ENCODE data around the gene RNF113B. TPM values are rescaled to one million over a fixed set of nuclear protein-coding genes. Genes with fewer than 3 reads are reported as not detected.

The RNF113B gene
- total RNA-seq, 1 experiment from 2014 or later = not detected

- DNase-seq = peak; percentile 38 to 65
- peaks cover 4% of the 10 kb centered on the region for H3K36me3 ChIP-seq
- H3K27ac ChIP-seq = no peak overlapping the region
Measured at GRCh38 chr13:98144801-98145350, 32.2 kb downstream of the RNF113B start.

GRCh38 chr13:98144027-98144741 is 32.9 kb downstream of the RNF113B start:
- Histone ChIP-seq H3K4me3 (peak overlapping the region; percentile 93), H3K9me3 (replicated peaks) (no peaks in the 10 kb centered on the region), H3K27me3 (no peaks in the 10 kb centered on the region), H3K36me3 (peaks cover 2% of the 10 kb centered on the region), H3K27ac (peak overlapping the region; percentile 20), H3K4me1 (peaks cover 11% of the 10 kb centered on the region)
- DNase-seq = peak; percentile 31 to 44

More at GRCh38 chr13:98144801-98145350, 32.2 kb downstream of the RNF113B start:
- H3K9me3 ChIP-seq (replicated peaks) = no peaks in the 10 kb centered on the region
- H3K27me3 ChIP-seq = no peaks in the 10 kb centered on the region
- H3K4me3 ChIP-seq = peak overlapping the region; percentile 93
- H3K4me1 ChIP-seq = peaks cover 11% of the 10 kb centered on the region

- H3K36me3 ChIP-seq = no peaks in the 10 kb centered on the region
- peak overlapping the region; percentile 20; the same call in 1 of the 2 replicates for H3K27ac ChIP-seq
- peak overlapping the region; percentile 93 for H3K4me3 ChIP-seq
- DNase-seq = peak; percentile 14 to 22
- H3K27me3 ChIP-seq = no peaks in the 10 kb centered on the region
- no peaks in the 10 kb centered on the region for H3K9me3 ChIP-seq (replicated peaks)
- H3K4me1 ChIP-seq = peaks cover 11% of the 10 kb centered on the region
Measured at GRCh38 chr13:98143601-98144026, 33.5 kb downstream of the RNF113B start.

GRCh38 chr13:98143157-98143553 is 33.9 kb downstream of the RNF113B start:
- Histone ChIP-seq H3K36me3 (no peaks in the 10 kb centered on the region), H3K27me3 (no peaks in the 10 kb centered on the region), H3K4me1 (peaks cover 11% of the 10 kb centered on the region), H3K27ac (no peak overlapping the region), H3K4me3 (peak overlapping the region; percentile 93), H3K9me3 (replicated peaks) (no peaks in the 10 kb centered on the region)
- DNase-seq = peak in 1 of 2 experiments; percentile 49

GRCh38 chr13:98142380-98143156 is 34.5 kb downstream of the RNF113B start, which contains the start of gene FARP1:
FARP1 (plus strand) TSS chr13:98143094; CDS start chr13:98213243, 70,149 bp downstream.
- Histone ChIP-seq H3K27me3 (no peaks in the 10 kb centered on the region), H3K27ac (peak within 1 kb of the TSS; percentile 20), H3K9me3 (replicated peaks) (no peaks in the 10 kb centered on the region), H3K4me1 (peaks cover 11% of the 10 kb centered on the region), H3K4me3 (peak within 1 kb of the TSS; percentile 93), H3K36me3 (no peaks in the 10 kb centered on the region)
- DNase-seq = peak; percentile 72 to 83

- H3K9me3 ChIP-seq (replicated peaks) = no peaks in the 10 kb centered on the region
- H3K4me1 ChIP-seq = peaks cover 11% of the 10 kb centered on the region
- no peaks in the 10 kb centered on the region for H3K27me3 ChIP-seq
- peak; percentile 35 to 60 for DNase-seq
- peak overlapping the region; percentile 14 for H3K27ac ChIP-seq
- peak overlapping the region; percentile 93 for H3K4me3 ChIP-seq
- no peaks in the 10 kb centered on the region for H3K36me3 ChIP-seq
Measured at GRCh38 chr13:98141509-98142379, 35.3 kb downstream of the RNF113B start.

GRCh38 chr13:98141091-98141490 is 36.0 kb downstream of the RNF113B start:
- no peaks in the 10 kb centered on the region for H3K36me3 ChIP-seq
- no peak overlapping the region for H3K27ac ChIP-seq

GRCh38 chr13:98134901-98135300 is 42.2 kb downstream of the RNF113B start:
- Histone ChIP-seq H3K36me3 (no peaks in the 10 kb centered on the region), H3K4me1 (no peaks in the 10 kb centered on the region), H3K27ac (no peak overlapping the region), H3K27me3 (no peaks in the 10 kb centered on the region), H3K9me3 (replicated peaks) (no peaks in the 10 kb centered on the region), H3K4me3 (no peak overlapping the region)
- no peak for DNase-seq

More at GRCh38 chr13:98141091-98141490, 36.0 kb downstream of the RNF113B start:
- Histone ChIP-seq H3K4me1 (peaks cover 11% of the 10 kb centered on the region), H3K4me3 (no peak overlapping the region), H3K9me3 (replicated peaks) (no peaks in the 10 kb centered on the region), H3K27me3 (no peaks in the 10 kb centered on the region)
- no peak for DNase-seq

GRCh38 chr13:98133946-98134345 is 43.1 kb downstream of the RNF113B start:
- H3K4me3 ChIP-seq = no peak overlapping the region
- no peak for DNase-seq
- H3K27ac ChIP-seq = no peak overlapping the region
- no peaks in the 10 kb centered on the region for H3K4me1 ChIP-seq
- H3K36me3 ChIP-seq = no peaks in the 10 kb centered on the region
- H3K27me3 ChIP-seq = no peaks in the 10 kb centered on the region
- no peaks in the 10 kb centered on the region for H3K9me3 ChIP-seq (replicated peaks)

GRCh38 chr13:98129059-98129746 is 47.9 kb downstream of the RNF113B start:
- Histone ChIP-seq H3K27ac (no peak overlapping the region), H3K36me3 (no peaks in the 10 kb centered on the region), H3K4me1 (peaks cover 2% of the 10 kb centered on the region; the same call in 1 of the 2 replicates), H3K4me3 (no peak overlapping the region), H3K9me3 (replicated peaks) (no peaks in the 10 kb centered on the region), H3K27me3 (no peaks in the 10 kb centered on the region)
- DNase-seq = no peak

Other genes starting within 250 kb of the RNF113B start
- 267 and 288 TPM in 2 replicates for gene IPO5, start 223.6 kb downstream of the RNF113B start, total RNA-seq (2014; rRNA removed; shearing (Covaris generic))
- gene FARP1, start 34.2 kb downstream of the RNF113B start, total RNA-seq (2014; rRNA removed; shearing (Covaris generic)) = 31.2 and 32.5 TPM in 2 replicates

Data from SJCRH30 (cell line).